ENCODE measurements around the gene DOP1B.

DOP1B gene

GRCh38 chr21:36156339-36156814 lies 247 bp upstream of the DOP1B start:
- no peak overlapping the region for H2AFZ ChIP-seq (ENCODE audit: low read length)
- H3K9ac ChIP-seq (ENCODE audit: low read length), result peak overlapping the region; percentile 60
- H3K79me2 ChIP-seq (ENCODE audit: insufficient read depth, low read length), result no peaks in the 10 kb centered on the region
- peak overlapping the region; percentile 86 for H3K4me2 ChIP-seq (ENCODE audit: low read length)
- no peak overlapping the region for H3K27ac ChIP-seq (ENCODE audit: low read depth, low read length, poor library complexity, severe bottlenecking)
- no peaks in the 10 kb centered on the region for H4K20me1 ChIP-seq (ENCODE audit: insufficient read depth, low read length)
- H3F3A ChIP-seq (ENCODE audit: insufficient read depth, low read length), result no peaks in the 10 kb centered on the region
- no peaks in the 10 kb centered on the region for H3K36me3 ChIP-seq (ENCODE audit: insufficient read depth, low read length)
- H3K9me3 ChIP-seq (ENCODE audit: low read length), result no peaks in the 10 kb centered on the region
- H3K9me2 ChIP-seq (ENCODE audit: low read depth, low read length), result no peaks in the 10 kb centered on the region
- peaks cover 18% of the 10 kb centered on the region for H3K4me1 ChIP-seq (ENCODE audit: insufficient read depth, low read length, severe bottlenecking)
- peak overlapping the region; percentile 67 for H3K4me3 ChIP-seq (ENCODE audit: low read depth, low read length, poor library complexity, severe bottlenecking)
- no peaks in the 10 kb centered on the region for H3K27me3 ChIP-seq (ENCODE audit: insufficient read depth, low read length)
- TF ChIP-seq EZH2 (IDR thresholded peaks at IDR 0.05; ENCODE audit: borderline replicate concordance, low read length), result no peak
- TF ChIP-seq CTCF (IDR thresholded peaks at IDR 0.05; ENCODE audit: low read length), result no peak

- no peak overlapping the region for H3K4me3 ChIP-seq (ENCODE audit: low read depth, low read length, poor library complexity, severe bottlenecking)
- H2AFZ ChIP-seq (ENCODE audit: low read length), result no peak overlapping the region
- H3K4me2 ChIP-seq (ENCODE audit: low read length), result no peak overlapping the region
- no peak for TF ChIP-seq CTCF (IDR thresholded peaks at IDR 0.05; ENCODE audit: low read length)
- TF ChIP-seq EZH2 (IDR thresholded peaks at IDR 0.05; ENCODE audit: borderline replicate concordance, low read length), result no peak
- H3K36me3 ChIP-seq (ENCODE audit: insufficient read depth, low read length), result no peaks in the 10 kb centered on the region
- H3K9me3 ChIP-seq (ENCODE audit: low read length), result no peaks in the 10 kb centered on the region
- H3K4me1 ChIP-seq (ENCODE audit: insufficient read depth, low read length, severe bottlenecking), result peaks cover 21% of the 10 kb centered on the region
- H3F3A ChIP-seq (ENCODE audit: insufficient read depth, low read length), result no peaks in the 10 kb centered on the region
- no peaks in the 10 kb centered on the region for H4K20me1 ChIP-seq (ENCODE audit: insufficient read depth, low read length)
- no peak overlapping the region for H3K27ac ChIP-seq (ENCODE audit: low read depth, low read length, poor library complexity, severe bottlenecking)
- H3K79me2 ChIP-seq (ENCODE audit: insufficient read depth, low read length), result no peaks in the 10 kb centered on the region
- no peaks in the 10 kb centered on the region for H3K27me3 ChIP-seq (ENCODE audit: insufficient read depth, low read length)
- no peaks in the 10 kb centered on the region for H3K9me2 ChIP-seq (ENCODE audit: low read depth, low read length)
- no peak overlapping the region for H3K9ac ChIP-seq (ENCODE audit: low read length)
These were observed 2.8 kb downstream of the DOP1B start for GRCh38 chr21:36159356-36159921.

GRCh38 chr21:36160850-36161178 lies 4.2 kb downstream of the DOP1B start:
- Histone ChIP-seq H3K9me3 (ENCODE audit: low read length) (no peaks in the 10 kb centered on the region), H3K79me2 (ENCODE audit: insufficient read depth, low read length) (no peaks in the 10 kb centered on the region), H3K4me1 (ENCODE audit: insufficient read depth, low read length, severe bottlenecking) (peaks cover 18% of the 10 kb centered on the region), H3K36me3 (ENCODE audit: insufficient read depth, low read length) (no peaks in the 10 kb centered on the region), H3F3A (ENCODE audit: insufficient read depth, low read length) (no peaks in the 10 kb centered on the region), H2AFZ (ENCODE audit: low read length) (no peak overlapping the region), H3K27ac (ENCODE audit: low read depth, low read length, poor library complexity, severe bottlenecking) (no peak overlapping the region), H3K4me3 (ENCODE audit: low read depth, low read length, poor library complexity, severe bottlenecking) (no peak overlapping the region), H3K9ac (ENCODE audit: low read length) (no peak overlapping the region), H4K20me1 (ENCODE audit: insufficient read depth, low read length) (no peaks in the 10 kb centered on the region), H3K27me3 (ENCODE audit: insufficient read depth, low read length) (no peaks in the 10 kb centered on the region), H3K9me2 (ENCODE audit: low read depth, low read length) (no peaks in the 10 kb centered on the region), H3K4me2 (ENCODE audit: low read length) (no peak overlapping the region)
- TF ChIP-seq EZH2 (IDR thresholded peaks at IDR 0.05; ENCODE audit: borderline replicate concordance, low read length), result no peak
- no peak for TF ChIP-seq CTCF (IDR thresholded peaks at IDR 0.05; ENCODE audit: low read length)
